Measurements from ENCODE around the gene CABYR.
A peak's percentile ranks its signal among the peaks of the same experiment; 100 is the strongest.

The CABYR gene, protein sequence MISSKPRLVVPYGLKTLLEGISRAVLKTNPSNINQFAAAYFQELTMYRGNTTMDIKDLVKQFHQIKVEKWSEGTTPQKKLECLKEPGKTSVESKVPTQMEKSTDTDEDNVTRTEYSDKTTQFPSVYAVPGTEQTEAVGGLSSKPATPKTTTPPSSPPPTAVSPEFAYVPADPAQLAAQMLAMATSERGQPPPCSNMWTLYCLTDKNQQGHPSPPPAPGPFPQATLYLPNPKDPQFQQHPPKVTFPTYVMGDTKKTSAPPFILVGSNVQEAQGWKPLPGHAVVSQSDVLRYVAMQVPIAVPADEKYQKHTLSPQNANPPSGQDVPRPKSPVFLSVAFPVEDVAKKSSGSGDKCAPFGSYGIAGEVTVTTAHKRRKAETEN

DNA sequence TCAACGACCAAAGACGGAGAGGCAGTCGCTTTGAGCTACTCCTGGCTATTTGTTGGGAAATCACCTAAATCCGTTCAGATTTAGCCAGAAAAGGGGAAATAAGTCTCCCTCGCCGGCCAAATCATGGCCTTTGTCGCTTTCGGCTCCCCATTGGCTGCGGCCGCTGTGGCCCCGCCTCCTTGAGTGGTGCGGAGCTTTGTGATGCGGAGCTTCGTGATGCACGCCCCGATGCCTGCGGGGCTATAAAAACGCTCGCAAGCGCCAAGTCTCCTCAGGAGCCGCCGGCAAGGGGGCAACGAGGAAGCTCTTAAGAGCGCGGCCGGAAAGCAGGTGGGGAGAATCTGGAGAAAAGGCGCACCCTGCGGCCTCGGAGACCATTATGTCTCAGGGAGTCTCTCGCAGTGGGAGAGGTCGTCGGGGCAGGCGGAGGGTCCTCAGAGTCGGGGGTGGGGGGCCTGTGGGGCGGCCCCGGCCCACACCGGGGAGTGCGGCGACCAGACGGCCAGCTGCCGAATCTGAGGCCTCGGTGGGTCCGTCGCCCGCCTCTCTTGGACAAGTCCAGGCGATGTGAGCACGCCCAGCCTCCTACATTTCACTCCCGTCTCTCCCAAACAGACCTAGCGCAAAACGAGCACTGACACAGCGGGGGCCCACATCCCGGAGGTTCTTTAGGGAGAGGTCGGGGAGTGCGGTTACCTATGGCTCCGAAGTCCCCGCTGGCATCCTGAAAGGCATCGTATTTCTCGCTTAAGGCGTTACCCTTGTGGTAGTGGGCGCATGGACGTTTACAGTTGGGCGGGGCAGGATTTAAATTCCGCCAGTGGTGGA lies at the start of gene CABYR:
Gene CABYR (plus strand): TSS at position 274 of the 828 bp plus-strand sequence. CDS start 4,053 bp downstream, outside the sequence.
- DNase-seq (ENCODE audit: low read depth), result peak; percentile 53

DNA sequence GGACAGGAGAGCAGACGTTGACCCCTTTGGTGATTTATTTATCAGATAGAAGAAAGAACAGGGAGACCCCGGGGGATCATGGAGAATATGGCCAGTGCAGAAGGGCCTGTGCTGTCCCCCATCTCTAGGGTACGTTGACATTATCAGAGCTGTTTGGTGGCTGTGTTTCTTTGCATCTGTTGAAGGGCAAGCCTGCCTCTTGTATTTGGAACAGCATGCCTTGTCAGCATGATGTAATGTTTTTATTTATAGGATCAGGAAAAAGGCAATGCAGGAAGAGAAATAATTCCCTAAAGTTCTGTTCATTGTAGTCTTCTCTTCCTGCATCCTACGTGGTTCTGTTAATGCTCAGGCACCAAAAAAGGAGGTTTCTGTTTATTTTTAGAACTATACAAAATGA lies 49.8 kb upstream of the CABYR start:
- no peak for DNase-seq (ENCODE audit: low read depth)

DNA sequence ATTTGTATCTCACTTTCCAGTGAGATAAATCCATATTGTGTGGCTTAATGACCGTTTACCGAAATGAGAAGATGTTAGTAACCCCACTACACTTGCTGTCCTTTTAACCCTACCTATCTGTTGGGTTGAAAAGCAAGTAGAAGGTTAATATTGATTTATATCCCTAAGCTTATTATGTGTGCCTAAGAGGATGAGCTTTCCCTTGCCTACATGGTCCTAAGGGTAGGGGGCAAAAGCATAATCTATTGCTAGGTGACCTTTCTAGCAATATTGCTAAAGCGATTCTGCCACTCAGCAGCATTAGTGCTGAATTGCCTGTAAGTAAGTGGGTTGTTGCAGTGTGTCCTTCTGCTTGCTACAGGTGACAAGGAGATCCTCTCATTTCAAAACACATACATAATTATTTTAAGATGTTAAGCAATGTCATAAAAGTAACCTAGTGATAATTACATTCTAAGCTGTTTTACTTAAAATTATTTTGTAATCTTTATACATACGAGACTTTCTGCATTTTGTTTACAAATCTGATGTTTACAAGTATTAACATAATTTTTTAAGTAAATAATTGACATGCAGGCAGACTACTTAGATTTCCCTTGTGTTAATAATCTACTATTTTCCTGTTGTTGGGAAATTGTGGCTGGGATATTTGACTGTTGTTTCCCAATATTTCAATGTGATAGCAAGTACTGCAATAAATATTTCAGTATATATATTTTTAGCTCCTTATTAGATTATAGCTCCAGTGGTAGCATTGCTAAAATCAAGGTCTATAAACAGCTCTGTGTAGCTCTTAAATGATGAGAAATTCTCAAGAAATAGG lies 49.1 kb upstream of the CABYR start:
- no peak for DNase-seq (ENCODE audit: low read depth)

DNA sequence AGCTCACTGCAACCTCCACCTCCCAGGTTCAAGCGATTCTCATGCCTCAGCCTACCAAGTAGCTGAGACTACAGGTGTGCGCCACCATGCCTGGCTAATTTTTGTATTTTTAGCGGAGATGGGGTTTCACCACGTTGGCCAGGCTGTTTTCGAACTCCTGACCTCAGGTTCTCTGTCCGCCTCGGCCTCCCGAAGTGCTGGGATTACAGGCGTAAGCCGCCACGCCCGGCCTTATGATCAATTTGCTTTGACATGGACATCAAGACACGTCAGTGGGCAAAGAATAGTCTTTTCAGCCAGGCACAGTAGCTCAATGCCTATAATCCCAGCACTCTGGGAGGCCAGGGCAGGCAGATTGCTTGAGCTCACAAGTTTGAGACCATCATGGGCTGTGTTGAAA lies 48.0 kb upstream of the CABYR start:
- DNase-seq (ENCODE audit: low read depth), result no peak

DNA sequence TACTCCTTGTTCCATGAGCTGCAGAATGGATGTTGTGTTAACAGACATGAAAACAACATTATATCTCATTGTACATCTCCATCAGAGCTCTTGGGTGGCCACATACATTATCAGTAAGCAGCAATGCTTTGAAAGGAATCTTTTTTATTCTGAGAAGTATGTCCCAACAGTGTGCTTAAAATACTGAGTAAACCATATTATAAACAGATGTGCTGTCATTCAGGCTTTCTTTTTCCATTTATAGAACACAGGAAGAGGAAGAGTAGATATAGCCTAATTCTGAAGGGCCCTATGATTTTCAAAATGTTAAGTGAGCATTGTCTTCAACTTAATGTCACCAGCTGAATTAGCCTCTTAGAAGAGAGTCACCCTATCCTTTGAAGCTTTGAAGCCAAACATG lies 44.3 kb upstream of the CABYR start:
- DNase-seq (ENCODE audit: low read depth), result no peak

DNA sequence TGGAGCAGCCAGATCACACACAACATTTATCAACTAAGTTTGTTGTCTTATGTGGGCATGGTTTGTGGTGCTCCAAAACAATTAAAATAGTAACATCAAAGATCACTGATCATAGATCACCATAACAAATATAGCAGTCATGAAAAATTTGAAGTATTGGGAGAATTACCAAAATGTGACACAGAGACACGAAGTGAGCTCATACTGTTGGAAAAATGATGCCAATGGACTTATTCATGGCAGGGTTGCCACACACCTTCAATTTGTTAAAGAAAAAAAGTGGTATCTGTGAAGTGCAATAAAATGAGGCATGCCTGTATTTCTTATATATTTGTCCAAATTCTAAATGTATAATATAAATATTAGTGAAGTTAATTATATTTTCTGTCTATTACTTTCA lies 42.9 kb upstream of the CABYR start:
- no peak for DNase-seq (ENCODE audit: low read depth)

DNA sequence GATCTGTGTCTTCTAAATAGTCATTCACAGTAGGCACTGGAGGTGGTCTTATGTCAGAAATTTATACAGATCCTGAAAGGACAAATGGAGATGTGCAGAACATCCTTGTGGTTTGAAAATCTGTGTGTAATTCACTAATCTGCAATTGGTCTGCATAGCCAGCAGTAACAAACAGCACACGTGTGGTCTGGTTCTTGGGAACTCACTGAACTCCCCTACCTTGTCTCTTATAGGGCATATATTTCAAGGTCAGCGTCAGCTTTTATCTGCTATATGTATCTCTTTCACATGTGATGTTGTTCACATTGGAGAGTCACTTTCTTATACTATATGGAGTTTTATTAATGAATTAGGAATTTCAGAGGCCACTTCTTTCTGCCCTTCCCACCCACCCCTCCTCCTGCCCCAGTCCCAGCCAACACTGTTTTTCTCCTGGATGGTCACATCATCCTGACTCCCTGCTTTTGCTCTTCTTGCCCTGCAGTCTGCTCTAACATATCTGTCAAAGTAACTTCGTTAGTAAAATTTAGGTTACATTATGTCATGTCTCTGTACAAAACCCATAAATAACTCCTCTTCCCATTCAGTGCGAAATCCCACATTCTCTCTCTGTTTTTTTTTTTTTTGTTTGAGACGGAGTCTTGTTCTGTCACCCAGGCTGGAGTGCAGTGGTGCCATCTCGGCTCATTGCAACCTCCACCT lies 35.4 kb upstream of the CABYR start:
- no peak for DNase-seq (ENCODE audit: low read depth)

DNA sequence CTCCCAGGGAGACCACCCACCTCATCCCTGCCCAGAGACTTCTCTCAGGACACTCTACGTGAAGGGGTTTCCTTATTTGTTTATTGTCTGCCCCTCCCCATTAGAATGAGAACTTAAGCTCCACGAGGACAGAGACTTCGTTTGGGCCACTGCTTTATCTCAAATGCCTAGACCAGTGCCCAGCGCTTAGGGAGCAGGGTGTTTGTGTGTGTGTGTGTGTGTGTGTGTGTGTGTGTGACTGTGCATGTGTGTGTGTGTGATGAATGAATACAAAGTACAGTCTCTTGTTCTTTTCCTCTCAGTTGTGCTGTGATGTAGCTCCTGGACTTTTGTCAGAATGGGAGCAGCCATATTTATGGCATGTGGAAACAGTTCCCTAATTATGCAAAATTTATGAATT lies 34.4 kb upstream of the CABYR start:
- DNase-seq (ENCODE audit: low read depth), result no peak

DNA sequence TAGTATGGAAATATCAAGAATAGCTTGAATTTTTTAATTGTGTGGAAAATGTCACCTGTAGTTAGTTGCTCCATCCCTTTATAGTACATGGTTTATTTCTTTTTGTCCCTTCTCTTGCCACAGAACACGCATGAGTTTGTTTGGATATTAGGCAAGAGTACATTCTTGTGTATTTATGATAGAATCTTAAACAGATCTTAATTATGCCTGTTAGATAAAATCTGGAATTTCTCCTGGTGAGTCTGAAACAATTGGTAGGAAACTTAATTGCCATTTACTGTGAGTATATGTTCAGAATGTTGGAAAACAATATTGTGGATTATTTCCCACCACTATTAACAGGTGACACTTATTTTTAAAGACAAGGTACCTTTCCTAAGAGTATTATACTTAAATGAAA lies 30.2 kb upstream of the CABYR start:
- no peak for DNase-seq (ENCODE audit: low read depth)

DNA sequence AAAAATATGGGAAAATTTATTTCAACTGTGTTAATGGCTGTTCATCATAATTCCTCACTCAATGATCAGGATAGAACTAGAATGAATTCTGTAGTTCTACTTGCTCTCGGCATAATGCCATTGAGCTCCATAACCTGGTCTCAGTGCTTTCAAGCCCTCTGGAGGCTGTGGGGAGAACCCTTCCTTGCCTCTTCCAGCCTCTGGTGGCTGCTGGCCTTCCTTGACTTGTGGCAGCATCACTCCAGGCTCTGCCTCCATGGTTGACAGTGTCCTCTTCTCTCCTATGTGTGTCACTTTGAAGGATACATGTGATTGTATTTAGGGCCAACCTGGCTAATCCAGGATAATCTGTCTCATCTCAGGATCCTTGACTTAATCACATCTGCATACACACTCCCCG lies 26.9 kb upstream of the CABYR start:
- no peak for DNase-seq (ENCODE audit: low read depth)

DNA sequence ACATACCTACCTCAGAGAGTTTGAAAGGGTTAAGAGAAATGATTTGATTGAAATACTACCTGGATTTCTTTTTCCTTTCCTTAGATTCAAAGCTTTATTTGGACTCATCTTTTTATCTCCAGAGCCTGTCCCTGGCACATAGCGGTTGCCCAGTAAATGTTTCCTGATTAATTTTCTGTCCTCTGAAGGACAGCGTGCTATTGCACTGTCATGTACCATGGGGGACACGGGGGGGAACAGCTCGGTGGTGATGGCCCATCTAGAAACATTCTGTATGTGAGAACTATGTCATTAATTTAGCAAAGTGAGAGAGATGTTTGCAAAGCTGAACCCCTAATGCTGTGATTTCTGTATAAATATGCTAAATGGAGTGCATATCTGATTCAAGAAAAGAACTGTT lies 26.4 kb upstream of the CABYR start:
- no peak for DNase-seq (ENCODE audit: low read depth)

DNA sequence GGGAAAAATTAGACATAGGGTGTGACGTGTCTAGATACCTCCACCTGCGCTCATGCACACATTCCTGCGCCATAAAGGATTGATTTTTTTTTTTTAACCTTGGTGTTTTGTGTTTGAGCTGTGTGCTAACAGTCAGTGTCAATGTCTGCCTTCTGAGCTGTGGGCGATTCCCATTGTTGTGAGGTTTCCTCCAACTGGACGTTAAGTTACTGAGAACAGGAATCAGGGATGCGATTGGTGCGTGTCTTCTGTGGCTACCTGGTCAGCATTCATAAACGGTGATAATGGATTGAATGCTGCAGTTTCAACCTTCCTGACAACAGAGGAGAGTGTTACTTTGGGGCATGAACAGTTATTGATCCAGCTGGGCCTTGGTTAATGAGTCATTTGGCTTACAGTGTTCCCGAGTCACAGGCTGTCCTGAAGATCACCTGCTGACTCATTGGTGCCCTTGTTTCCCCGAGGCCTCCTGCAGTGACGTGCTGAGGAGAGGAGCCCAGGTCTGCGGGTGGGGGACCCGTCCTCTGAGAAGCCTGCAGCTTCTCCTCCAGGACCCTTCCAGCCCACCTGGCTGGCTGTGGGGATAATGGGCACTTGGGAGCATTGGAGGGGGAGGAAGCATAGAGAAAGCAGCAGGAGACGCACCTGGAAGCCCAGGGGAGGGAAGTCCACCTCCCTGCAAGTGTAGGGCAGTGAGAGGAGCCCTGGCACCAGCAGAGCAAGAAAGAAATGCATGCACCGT lies 25.8 kb upstream of the CABYR start:
- DNase-seq (ENCODE audit: low read depth), result no peak

DNA sequence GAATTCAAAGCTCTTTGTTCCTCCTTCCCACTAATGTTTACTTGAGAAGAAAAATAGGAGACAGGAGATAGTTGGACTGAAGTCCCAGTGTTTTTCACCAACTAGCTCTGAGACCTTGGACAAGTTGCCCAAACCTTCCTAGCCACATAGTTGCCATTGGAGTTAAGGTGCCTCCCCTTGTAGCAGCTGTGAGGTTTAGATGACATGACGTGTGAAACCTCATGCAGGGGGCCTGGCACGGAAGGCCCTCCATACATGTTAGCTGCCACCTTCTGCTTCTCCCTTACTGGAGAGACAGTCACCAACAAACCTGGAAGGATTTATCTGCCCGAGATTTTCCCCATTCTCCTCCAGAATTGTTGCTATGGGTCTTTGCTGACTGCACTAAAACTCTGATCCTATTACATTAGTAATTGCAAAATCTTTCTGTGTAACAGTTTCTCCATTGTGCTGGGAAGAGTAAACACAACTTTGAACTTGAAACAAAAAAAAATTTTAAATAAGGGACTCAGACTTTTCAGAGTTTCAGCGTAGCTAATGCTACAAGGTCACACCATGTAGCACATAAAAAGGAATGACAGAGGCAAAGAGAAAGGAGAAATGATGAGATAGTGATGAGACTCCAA lies 23.8 kb upstream of the CABYR start:
- no peak for DNase-seq (ENCODE audit: low read depth)

DNA sequence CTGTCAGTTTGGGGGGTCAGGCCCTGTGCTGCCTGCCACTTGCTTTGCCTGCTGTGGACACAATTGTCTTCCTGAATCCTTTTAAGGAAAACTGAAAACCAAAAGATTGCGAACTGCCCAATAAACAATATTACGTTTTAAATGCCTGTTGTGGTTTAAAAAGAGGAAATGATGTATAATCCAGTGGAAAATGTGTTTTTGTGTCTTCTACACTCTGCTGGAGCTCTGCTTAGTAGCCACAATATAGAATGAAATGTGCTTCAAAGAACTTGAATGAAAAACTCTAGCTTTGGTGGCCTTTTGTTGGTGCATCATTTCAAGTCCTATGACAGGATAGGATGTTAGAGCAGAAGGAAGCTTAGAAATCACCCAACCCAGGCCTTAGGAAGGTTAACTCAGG lies 23.2 kb upstream of the CABYR start:
- DNase-seq (ENCODE audit: low read depth), result no peak

DNA sequence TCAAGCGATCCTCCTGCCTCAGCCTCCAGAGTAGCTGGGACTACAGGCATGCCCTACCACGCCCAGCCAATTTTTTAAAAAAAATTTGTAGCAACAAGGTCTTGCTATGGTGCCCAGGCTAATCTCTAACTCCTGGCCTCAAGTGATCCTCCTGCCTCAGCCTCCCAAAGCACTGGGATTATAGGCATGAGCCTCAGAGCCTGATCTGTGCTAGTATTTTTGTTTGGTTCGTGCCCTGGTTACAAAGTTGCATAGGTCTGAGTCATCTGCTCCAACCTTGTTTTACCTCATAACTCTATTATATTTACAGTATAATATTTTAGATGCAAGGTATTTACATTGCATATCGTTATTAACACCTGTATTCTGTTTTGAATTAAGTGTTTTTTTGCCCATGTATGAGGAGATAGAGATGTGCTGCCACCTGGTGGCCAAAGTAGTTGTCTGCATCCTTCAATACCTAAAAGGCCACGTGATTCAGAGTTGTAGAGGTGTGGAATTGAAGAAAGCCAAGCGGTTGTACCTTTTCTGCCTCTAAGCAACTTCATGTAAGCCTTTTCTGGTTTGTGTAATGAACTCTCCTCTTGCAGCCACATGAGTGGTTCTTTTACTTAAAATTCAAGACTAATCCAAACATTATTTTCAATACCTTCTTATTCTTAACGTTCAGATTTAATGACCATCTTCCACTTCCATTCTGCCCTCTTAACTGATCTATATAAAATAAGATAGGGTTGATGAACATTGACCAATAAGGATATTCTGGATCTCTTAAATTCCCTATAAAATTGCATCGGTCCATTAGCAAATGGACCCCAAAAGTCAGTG lies 19.9 kb upstream of the CABYR start:
- DNase-seq (ENCODE audit: low read depth), result peak; percentile 53

DNA sequence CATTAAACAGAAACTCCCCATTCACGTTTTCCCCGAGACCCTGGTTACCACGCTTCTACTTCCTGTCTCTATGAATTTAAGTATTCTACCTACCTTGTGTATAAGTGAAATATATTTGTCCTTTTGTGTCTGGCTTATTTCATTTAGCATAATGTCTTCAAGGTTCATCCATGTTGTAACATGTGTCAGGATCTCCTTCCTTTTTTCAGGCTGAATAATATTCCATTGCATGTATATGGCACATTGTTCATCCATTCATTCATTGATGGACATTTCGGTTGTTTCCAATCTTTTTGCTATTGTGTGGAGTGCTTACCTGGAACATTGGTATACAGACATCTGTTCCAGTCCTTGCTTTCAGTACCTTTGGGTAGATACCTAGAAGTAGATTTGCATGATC lies 18.2 kb upstream of the CABYR start:
- DNase-seq (ENCODE audit: low read depth), result no peak

DNA sequence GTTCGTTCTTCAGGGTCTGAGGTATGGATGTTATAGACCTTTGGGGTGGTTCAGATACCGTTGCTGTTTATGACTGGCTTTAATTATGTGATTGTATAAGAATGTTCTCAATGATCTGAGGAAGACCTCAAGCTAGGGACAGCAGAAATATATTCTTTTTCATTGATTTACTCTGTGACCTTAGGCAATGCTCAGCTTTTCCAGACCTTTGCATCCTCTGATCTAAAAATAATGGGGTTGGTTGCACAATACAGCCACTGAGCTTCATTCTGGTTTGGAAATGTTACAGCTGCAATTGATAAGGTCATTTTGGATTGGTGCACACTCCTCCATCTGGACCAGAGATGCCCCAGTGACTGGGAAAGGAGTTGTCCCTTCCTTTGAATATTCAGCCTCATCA lies 17.2 kb upstream of the CABYR start:
- no peak for DNase-seq (ENCODE audit: low read depth)

DNA sequence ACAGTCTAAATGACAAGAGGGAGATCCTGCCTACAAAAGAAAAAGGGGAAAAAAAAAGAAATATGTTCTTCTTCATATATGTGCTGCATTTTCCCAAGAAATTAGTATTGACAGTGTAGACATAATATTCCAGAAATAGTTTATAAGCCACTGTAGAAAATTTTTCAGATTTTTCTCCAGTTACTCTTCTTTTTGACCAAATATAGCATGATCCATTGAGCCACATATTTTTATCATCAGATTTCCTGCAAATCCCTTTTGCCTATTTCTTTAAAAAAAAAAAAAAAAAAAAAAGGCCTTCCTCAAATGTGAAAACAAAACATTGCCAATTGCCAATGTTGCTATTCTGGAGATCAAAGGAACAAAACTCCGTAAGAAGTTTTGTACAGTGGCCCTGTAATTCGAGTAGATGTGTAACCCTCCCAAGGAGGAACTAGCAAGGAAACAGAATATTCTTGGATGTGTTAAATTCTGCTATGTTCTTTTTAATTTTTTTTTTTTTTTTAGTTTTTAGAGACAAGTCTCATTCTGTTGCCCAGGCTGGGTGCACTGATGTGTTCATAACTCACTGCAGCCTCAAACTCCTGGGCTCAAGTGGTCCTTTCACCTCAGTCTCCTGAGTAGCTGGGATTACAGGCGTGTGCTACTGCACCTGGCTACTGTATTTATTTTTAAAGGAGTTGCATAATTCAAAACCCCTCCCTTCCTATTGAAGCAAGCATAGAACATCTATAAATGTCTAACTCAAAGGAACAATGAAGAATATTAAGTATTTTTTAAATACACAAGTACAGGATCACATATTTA lies 12.5 kb upstream of the CABYR start:
- DNase-seq (ENCODE audit: low read depth), result no peak

DNA sequence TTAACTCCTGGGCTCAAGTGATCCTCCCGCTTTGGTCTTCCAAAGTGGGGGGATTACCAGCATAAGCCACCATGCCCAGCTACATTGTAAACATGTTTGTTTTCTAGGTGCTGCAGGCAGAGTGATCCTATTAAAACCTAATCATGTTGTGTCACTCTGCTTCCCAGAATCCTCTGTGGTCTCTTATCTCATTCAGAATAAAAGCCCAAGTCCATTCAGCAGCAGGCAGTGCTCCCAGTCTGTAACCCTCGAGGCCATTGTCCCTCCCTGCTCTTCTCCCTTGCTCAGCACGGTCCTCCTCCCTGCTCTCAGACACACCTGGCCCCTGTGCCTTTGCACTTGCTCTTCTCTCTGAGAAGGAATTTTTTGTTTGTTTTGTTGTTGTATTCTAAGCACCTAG lies 11.1 kb upstream of the CABYR start:
- DNase-seq (ENCODE audit: low read depth), result no peak

Measured in activated T-helper 1 cell treated with Interleukin-2 at 50 U/mL for 16 hours (primary cell).